IMR-90 (cell line): Measurements from ENCODE around the gene HIPK1.

Experiments
- BHLHE40 ChIP-seq: fragments of 150-350 bp; IDR thresholded peaks from 2 replicates; pipeline ENCODE4 v1.6.1; 2016; ENCODE audit warnings: mild to moderate bottlenecking, low read depth, low read length
- CTCF ChIP-seq: conservative IDR thresholded peaks from 2 replicates; pipeline ENCODE4 v1.5.1; 2012; ENCODE audit warnings: mild to moderate bottlenecking, low read depth, low read length, improper control_type of control experiment
- ELK1 ChIP-seq: fragments of 150-350 bp; IDR thresholded peaks from 2 replicates; pipeline ENCODE4 v1.6.1; 2016; ENCODE audit warnings: low read depth, mild to moderate bottlenecking, low read length, moderate library complexity, borderline replicate concordance
- MAZ ChIP-seq: IDR thresholded peaks from 2 replicates; pipeline ENCODE4 v1.6.1; 2012; ENCODE audit warnings: low read depth, mild to moderate bottlenecking, low read length, improper control_type of control experiment, moderate library complexity, borderline replicate concordance
- MXI1 ChIP-seq: IDR thresholded peaks from 2 replicates; pipeline ENCODE4 v1.6.1; 2012; ENCODE audit warnings: low read depth, mild to moderate bottlenecking, low read length, moderate library complexity, borderline replicate concordance
- POLR2A ChIP-seq: IDR thresholded peaks from 2 replicates; pipeline ENCODE4 v1.6.1; 2012; ENCODE audit warnings: mild to moderate bottlenecking, low read depth, low read length
- RAD21 ChIP-seq: IDR thresholded peaks from 2 replicates; pipeline ENCODE4 v1.6.1; 2012; ENCODE audit warnings: low read length, improper control_type of control experiment
- RCOR1 ChIP-seq: IDR thresholded peaks from 2 replicates; pipeline ENCODE4 v1.6.1; 2012; ENCODE audit warnings: mild to moderate bottlenecking, low read length, improper control_type of control experiment; ENCODE audit not compliant: insufficient replicate concordance
- RFX5 ChIP-seq: IDR thresholded peaks from 2 replicates; pipeline ENCODE4 v1.8.0; 2012; ENCODE audit warnings: low read depth, mild to moderate bottlenecking, low read length, moderate library complexity
- SMC3 ChIP-seq: fragments of 150-350 bp; IDR thresholded peaks from 2 replicates; pipeline ENCODE4 v1.6.1; 2016; ENCODE audit warnings: low read depth, mild to moderate bottlenecking, antibody characterized with exemption, low read length, moderate library complexity

- no peak for TF ChIP-seq POLR2A
- no peak for TF ChIP-seq BHLHE40
- TF ChIP-seq RAD21, result no peak
- no peak for TF ChIP-seq CTCF
- TF ChIP-seq MXI1, result no peak
- TF ChIP-seq SMC3, result no peak
- TF ChIP-seq MAZ, result no peak
- TF ChIP-seq ELK1, result no peak
- TF ChIP-seq RFX5, result no peak
- TF ChIP-seq RCOR1, result no peak
Measured at GRCh38 chr1:113980110-113980509, 51.0 kb downstream of the HIPK1 start.
